HG02885 (cell line): Measurements from ENCODE around the gene RPTOR.
"Not testable (repeated sequence)": the region's sequence is repeated elsewhere in the genome, so short reads cannot be mapped to it uniquely, and the experiment has no call there.

Experiments used
- ATAC-seq: cut with Tn5 transposase; IDR thresholded peaks from one replicate; pipeline ENCODE4 v1.9.1; 2021; ENCODE audit warnings: mild to moderate bottlenecking; ENCODE audit not compliant: unreplicated experiment, poor library complexity

Gene RPTOR

DNA sequence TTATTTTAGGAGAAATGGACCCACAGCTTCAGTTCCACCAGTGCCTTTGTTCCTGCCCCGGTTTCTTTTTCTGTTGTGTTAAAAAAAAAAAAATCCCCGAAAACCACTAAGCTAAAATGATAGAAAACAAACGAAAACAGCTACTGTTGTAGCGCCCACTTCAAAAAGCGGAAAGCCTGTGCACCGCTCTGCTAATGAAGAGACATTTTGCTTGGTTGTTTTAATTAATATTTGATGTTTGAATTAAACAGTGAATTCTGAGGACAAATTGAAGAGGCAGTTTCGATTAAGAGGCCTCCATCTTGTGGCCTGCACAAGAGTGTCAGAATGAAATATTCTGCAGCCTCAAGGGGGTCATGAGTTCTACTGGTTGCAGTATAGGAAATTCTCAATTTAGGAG is 186.7 kb downstream of the RPTOR start:
- no peak for ATAC-seq

DNA sequence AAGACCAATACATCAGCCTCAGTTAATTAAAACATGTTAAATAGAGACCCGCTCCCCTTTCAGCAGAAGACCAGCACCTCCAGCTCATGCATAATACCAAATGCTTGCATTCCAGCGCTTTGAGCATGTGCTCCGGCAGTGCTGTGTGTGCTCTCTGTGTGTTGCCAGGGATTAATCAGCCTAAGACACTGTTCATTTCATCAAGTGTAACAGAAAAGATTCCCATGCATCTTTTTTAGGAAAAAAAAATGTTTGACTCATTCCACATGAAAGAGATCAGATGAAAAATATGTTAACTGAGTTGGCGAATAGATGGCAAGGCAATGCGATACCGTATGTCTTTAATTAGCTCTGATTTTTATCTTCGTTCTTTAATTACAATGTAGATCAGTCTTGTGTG is 187.6 kb downstream of the RPTOR start:
- ATAC-seq, result no peak

DNA sequence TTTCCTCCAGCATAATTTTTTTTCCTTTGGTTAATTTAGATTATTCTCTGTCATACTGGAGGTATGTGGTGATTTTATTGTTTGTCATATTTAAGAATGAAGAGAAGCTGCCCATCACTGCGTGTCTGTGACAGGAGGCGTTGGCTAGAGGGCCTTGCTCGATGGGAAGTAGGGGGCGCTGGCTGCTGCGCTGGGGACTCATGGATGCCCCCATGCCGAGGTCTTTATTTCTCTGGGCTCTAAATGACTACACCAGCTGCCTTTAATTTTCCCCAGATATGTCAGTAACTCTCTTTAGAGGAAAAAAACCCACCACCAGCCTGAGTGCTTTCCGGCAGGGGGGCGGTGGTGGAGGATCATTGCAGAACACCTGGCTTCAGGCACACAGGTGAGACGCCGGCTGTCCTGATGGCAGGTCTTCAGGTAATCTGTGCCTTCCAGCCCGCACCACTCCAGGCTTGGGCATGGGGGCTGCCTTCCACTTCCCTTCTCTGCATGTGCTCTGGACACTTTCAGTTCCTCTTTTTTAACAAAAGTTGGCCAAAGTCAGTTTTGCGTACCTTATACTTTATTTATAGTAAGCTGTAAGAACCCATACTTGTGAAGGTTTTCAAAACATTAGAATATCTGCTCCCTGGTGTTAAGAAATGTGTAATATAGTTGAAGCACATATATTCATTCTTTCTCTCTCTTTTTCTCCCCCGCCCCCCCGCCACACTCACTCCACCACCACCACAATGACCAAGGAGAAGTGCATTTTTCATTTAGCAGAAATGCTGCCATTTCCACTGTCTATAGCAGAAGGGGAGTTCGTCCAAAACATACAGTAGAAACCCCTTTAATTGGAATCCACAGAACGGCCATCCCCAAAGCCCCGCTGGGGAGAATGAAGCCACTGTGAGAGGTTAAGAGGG is 192.7 kb downstream of the RPTOR start:
- peak; percentile 78 for ATAC-seq

DNA sequence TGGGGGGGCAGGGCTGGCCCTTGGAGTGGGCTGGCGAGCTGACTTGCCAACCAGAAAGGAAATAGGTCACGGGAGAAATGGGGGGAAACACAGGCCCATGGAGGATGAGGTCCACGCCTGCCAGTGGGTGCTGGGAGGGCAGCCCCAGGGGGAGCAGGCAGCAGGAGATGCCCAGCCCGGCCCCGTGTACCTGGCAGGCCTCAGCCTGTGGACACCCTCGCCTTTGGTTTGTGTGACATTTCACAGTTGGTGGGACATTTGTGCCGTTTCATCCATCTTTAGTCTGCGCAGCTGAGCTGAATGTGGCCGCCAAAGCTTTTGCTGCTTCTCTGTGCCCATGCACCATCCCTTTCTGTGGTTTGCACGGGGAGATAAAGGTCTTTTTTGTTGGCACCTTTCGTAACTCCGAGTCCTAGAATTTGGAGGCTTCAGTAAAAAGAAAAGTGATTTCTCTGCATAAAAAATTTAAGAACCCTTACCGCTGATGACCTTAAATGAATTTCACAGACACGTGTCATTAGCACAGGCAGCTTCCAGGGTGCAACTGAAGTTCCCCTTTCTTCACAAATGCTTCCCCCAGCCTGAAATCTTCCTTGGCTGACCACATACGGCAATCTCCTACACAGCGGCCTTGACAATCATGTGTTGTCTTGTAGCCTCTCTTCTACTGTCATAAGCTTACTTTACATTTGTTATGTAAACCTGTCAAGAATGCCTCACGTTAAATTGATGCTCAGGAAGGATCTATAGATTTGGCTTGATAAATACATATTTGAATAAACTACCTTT is 193.6 kb downstream of the RPTOR start:
- ATAC-seq, result peak; percentile 18

DNA sequence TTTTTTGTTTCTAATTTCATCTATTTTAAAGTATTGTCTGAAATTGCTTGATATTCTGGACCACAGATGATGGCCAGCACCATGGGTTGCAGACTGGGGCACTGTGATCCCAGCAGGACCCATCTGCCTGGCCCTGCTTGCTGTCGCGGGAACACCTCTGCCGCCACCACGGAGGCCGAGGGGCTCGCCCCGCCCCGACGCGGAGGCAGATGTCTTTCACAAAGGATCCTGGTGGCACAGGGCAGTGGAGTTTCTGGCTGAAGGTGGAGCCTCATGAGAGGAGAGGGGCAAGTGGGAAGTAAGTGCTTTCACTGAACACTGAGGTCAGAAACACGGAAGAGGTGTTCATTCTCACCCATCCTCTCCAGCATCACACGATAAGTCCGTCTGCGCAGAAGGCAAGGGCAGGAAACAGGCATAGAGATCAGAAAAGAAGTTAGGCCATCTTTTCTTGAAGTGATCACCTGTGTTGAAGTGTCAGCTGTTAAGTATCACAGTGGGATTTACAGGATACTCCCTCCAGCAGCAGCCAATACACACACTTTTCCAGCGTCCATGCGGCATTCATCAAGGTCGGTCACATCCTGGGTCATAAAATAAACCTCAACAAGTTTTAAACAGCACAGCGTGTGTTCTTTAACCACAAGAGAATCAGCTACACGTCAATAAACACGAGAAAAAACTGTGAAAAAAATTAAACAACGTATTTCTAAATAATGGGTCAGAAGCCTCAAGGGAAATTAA is 194.5 kb downstream of the RPTOR start:
- no peak for ATAC-seq

DNA sequence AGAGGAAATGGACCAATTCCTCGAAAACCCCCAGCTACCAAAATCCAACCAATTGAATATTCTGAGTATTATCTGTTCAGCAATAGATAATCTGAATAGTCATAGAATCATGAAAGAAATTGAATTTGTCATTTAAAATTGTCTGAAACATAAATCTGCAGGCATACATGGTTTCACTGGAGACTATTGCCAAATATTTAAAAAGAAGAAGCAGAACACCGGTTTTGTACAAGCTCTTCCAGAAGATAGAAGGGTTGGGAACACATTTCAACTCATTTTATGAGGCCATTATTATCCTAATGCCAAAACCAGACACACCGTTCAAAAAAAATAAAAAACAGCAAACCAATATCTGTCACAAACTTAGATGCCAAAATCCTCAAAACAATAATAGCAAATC is 195.5 kb downstream of the RPTOR start:
- ATAC-seq, result no peak

DNA sequence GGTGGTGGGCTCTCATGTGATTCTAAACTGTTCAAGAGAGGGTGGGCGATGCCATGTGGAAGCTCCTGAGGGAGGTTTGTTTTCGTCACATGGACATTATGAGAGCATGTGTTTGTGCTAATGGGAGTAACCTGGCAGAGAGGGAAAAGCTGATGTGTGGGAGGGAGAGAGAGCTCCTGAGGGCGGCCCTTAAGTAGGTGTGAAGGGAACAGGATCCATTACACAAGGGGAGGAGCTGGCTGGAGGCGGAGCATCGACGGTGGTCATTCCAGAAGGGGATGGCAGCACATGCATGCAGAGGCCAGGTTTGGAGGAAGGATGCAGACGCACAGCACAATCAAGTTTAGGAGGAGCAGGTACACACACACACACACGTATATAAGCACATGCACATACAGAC is 197.5 kb downstream of the RPTOR start:
- ATAC-seq, result no peak

DNA sequence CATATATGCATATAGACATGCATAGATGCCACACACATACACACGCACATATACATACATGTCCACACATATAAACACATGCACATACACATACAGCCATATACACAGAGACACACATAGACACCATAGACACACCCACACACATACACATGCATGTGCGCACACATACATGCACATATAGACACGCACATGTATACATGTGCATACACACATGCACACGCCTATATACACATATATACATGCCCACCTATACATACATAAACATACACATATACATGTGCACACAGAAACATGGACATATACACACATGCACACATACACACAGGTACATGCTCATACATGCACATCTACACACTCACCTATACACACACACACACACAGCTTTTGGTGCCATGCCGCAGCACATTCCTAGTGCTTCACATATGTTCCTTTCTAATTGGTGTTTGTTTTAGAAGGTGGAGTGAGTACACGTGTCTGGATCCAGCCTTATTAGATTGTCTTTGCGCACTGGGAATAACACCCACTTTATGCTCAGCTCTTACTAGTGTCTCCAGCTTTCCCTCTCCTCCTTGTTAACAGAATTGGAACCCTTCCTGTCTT is 198.0 kb downstream of the RPTOR start:
- no peak for ATAC-seq

DNA sequence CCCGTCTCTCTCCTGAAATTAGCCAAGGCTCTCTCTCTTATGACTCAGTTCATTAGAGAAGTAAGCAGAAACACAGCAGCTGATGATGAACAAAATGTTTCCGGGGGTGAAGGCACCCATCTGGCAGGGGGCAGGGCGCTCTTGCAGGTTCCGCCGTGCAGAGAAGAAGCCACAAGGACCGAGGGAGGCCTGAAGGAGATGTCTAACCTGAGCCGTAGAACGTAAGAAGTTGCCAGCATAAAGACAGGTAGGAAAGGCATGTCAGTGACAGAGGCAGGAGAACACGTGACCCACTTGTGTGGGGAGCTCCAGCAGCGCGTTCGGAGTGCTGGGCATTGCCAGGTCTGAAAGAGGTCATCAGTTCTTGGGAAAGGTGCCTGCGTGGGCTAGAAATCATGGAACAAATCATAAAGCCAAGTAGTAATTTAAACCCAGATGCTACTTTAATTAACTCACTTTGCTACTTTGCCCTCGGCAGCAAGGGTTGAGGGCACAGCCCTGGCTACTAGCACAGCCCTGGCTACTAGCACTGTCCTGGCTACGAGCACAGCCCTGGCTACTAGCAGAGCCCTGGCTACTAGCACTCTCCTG is 198.6 kb downstream of the RPTOR start:
- no peak for ATAC-seq

DNA sequence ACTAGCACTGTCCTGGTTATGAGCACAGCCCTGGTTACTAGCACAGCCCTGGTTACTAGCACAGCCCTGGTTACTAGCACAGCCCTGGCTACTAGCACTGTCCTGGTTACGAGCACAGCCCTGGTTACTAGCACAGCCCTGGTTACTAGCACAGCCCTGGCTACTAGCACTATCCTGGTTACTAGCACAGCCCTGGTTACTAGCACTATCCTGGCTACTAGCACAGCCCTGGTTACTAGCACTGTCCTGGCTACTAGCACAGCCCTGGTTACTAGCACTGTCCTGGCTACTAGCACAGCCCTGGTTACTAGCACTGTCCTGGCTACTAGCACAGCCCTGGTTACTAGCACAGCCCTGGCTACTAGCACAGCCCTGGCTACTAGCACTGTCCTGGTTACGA is 199.3 kb downstream of the RPTOR start:
- not testable (repeated sequence) for ATAC-seq

DNA sequence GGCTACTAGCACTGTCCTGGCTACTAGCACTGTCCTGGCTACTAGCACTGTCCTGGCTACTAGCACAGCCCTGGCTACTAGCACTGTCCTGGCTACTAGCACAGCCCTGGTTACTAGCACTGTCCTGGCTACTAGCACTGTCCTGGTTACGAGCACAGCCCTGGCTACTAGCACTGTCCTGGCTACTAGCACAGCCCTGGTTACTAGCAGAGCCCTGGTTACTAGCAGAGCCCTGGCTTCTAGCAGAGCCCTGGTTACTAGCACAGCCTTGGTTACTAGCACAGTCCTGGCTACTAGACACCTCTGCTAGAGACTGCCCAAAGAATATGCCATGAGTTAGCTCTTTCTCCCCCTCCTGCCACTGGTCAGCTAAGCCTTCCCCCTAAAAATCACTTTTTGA is 200.1 kb downstream of the RPTOR start:
- not testable (repeated sequence) for ATAC-seq

DNA sequence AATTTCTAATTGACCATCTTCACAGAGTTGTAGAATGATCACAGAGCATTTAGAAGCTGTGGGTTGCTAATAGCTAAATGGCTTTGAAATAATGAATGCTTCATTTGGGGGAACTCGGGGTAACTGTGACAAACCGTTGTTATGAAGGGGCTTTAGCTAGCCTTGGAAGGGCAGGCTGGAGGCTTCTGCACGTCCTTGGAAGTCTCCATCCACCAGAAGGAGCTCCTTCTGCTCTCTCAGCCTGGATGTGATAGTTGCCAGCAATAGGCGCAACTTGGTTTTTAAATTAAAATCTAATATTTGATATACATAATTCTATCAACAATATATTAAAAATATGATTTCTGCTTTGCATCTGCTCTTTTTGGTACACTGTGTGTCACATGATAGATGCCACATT is 200.5 kb downstream of the RPTOR start:
- ATAC-seq, result no peak

DNA sequence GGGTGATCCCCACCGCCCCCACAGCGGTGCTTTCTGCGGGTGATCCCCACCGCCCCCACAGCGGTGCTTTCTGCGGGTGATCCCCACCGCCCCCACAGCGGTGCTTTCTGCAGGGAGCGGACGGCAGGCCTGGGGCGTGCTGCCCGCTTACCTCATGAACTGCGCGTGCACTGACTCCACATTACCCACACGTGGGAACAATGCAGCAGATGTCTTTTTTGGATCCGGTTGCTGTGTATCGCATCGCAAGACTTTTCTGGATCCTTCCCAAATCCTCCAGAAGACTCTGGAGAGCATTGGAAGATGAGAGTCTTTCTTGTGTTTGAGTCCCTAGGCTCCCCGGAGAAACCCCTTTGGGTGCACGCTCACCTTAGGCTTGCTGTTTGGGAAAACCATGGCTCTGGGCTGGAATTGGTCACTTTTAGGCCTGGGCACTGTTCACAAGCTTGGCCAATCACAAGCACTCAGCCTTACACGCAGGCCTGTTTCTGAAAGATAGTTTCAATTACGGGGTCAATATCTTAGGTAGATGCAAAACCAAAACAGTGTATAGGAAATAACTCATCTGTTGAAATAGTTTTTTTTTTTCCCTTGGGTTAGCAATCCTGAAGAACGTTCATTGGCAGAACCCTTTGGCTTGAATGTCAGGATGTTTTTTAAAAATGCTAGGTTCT is 201.8 kb downstream of the RPTOR start:
- ATAC-seq, result peak; percentile 57

DNA sequence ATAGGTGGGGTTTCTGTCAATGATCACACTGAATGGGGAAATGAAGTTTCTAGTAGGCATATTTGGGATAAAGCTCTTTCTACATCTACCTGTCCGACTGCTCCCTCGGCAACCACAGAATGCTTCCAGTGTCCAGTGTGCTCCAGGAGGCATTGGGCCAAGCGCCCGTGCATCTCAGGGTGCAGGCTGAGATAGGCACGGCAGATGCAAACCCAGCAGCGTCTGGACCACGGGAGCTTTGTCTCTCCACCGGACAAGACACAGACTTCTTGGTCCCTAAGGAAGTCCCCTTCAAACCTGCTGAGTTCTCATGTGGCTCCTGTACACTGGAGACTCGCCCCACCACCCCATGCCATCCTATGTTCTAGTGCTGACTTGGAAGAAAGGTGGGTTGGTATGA is 202.8 kb downstream of the RPTOR start:
- ATAC-seq, result no peak

DNA sequence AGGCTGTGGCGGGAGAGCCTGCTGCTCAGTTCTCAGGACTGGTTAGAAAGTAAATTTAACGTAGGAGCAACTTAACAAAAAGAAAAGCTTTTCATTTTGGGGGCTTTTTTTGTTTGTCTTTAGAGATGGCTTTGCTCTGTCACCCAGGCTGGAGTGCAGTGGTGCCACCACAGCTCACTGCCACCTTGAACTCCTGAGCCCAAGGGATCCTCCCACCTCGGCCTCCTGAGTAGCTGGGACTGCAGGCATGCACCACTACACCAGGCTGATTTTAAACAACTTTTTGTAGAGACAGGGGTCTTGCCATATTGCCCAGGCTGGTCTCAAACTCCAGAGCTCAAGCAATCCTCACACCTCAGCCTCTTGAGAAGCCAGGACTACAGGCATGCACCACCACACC is 205.0 kb downstream of the RPTOR start:
- ATAC-seq, result no peak

DNA sequence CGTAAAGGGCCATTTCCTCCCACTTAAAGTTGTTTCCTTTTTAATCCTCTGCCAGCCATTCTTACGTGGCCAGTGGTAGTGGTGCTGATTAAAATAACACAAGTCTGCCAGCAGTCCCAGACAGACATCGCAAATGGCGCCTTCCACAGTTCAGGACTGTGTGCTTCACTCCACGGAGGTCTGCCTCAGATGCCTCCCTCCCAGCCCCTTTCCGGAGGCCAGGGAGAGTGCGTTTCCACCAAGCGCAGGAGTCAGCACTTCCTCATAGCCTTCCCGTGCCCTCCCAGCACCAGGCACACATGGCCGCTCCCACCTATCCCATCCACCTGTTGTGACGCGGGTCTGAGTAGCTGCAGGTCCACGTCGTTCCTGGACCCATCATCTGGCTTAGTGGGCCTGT is 205.6 kb downstream of the RPTOR start:
- ATAC-seq, result no peak

DNA sequence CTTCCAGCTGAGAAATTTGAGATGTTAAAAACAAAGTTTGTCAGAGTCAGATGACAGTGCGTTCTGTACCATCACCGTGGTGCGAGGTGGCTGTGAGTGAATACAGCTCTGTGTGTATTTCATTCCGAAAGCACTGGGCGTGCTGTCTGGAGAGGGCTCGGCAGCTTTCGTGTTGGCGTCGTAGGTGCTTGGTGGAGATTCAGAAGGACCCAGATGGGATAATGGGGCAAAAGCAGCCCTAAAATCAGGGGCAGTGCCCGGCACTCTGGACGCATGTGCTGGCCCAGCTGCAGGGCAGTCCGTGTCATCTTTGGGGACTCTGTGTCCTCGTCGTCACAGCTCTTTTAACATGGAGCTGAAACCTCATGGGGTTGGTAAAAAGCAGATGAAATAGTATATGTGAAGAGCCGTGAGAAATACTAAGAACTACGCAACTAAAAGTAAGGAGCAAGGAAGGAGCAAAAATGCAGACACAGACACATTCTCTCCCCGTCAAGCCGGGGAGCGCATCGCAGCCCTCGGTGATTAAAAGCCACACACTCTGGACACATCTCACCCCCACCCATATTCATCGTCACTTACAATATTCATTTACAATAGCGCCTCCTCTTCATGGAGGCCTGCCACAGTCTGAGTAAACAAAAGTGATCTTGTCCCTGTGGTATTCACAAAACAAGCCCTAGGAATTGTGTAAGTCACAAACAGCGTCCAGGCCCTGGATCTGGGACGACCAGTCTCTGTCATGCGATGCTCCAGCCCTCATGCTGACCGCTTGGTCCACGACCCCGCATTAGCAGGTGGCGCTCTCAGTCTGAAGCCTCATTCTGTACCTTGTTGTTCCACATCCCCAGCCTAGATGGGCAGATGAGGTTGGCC is 206.7 kb downstream of the RPTOR start:
- no peak for ATAC-seq

DNA sequence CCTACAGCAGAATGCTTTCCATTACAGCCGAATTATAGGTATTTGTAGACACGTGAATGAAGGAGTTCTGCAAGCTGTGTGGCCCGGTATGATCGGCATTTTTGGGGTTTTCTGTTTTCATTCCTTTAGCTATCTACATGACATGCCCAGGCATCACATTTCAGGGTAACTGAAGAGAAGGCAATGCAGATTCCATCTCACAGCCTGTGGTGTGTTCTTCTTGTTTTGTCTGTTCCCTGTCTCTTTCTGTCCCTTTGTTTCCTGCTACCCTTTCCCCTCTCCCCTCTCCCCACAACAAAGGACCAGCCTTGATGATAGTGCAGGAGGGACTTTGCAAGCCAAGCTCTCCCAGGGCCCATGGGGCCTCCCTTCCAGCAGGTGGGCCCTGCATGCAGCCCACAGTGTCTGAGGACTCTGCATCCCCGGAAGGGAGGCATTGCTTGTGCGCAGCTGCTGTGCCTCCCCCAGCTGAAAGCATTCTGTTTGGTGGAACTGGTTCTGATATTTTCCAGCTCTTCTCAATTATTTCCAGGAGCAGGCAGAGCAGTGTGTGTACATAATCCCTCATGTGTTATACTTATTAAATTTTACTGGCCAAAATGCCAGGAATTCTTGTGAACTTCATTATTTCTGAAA is 207.4 kb downstream of the RPTOR start:
- no peak for ATAC-seq
